ENCODE results near the gene S100A2. TPM values are rescaled to one million over a fixed set of nuclear protein-coding genes. Genes with fewer than 3 reads are reported as not detected.

Gene S100A2
- total RNA-seq, 1 donor from 2014 or later, result 0.75 TPM

DNA sequence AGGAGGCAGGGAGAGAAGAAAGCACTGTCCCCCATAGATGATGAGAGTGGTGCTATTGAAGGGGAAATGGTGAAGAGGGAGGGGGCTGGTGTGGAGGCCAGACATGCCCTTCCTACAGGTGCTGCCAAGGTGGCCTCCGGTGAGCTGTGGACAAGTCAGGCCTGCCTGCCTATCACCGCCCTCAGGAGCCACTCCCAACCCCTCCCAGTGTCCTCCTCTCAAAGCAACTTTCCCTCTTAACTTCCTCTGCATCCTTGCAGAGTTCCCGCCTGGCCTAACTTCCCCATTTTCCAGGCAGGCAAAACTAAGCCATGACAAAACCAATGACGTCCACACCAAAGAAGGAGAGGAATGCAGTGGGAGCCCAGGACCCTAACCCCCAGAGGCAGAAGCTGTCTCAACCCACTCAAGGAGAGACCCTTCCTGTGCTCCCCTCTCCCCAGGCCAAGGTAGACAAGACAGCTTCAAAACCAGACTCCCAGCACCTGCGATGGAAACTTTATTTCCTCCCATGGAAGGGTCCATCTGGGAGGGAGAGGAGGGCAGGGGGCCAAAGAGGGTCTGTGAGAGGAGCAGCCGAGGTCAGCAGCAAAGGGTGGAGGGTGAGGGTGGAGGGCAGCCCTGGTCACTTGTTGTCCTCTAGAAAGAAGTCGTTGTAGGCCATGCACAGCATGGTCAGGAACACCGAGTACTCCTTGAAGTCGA, 28.8 kb downstream of the S100A2 start:
- peaks cover 64% of the 10 kb centered on the region for H3K4me1 Mint-ChIP-seq (ENCODE audit: low read depth)
- H3K4me3 Mint-ChIP-seq (ENCODE audit: low read depth), result peak overlapping the region; percentile 90
- no peaks in the 10 kb centered on the region for H3K27me3 Mint-ChIP-seq (ENCODE audit: low read depth)
- intact Hi-C loops (cut with micrococcal nuclease), result loop anchor here (1.0 kb wide), 1 partner anchor 8 kb away; the partner anchor contains the start of gene S100A4
- H3K9me3 Mint-ChIP-seq, result no peaks in the 10 kb centered on the region
- peaks cover 27% of the 10 kb centered on the region for H3K36me3 Mint-ChIP-seq (ENCODE audit: low read depth)
- peak overlapping the region; percentile 97 for H3K27ac Mint-ChIP-seq
- no peak for DNase-seq (ENCODE audit: low spot score)

DNA sequence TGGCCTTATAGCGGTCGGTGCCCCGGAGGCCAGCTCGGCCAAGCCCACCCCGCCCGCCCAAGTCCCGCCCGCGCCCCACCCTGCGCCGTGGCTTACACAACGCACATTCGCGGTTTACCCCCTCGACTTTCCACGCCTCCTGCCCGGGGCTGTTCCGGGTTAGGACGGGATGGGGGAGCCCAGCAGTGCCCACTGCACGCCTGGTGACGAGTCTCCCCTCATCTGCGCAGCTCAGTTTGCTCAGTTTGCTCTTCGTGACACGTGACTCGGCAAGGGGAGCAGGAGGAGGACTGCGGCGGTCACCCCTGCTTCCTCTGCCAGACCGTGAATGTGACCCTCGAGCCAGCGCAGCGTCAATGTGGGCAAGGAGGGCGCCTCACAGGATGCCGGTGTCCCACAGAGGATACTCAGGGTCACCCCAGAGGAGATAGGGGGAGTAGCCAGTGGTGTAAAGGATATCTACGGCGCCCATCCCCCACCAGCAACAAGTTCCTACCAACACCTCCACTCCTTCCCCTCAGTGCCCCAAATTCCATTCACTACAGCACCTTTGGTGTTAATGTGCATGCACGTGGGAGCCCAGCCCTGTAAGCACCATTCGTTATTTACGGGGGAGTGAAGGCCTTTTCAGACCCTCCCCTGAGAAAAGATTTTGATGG, 29.5 kb downstream of the S100A2 start:
- H3K27ac Mint-ChIP-seq, result peak overlapping the region; percentile 97
- H3K36me3 Mint-ChIP-seq (ENCODE audit: low read depth), result peaks cover 24% of the 10 kb centered on the region
- no peaks in the 10 kb centered on the region for H3K27me3 Mint-ChIP-seq (ENCODE audit: low read depth)
- H3K4me1 Mint-ChIP-seq (ENCODE audit: low read depth), result peaks cover 64% of the 10 kb centered on the region
- no peaks in the 10 kb centered on the region for H3K9me3 Mint-ChIP-seq
- peak; percentile 81 for DNase-seq (ENCODE audit: low spot score)
- peak overlapping the region; percentile 90 for H3K4me3 Mint-ChIP-seq (ENCODE audit: low read depth)
- intact Hi-C loops (cut with micrococcal nuclease), result loop anchor here (1.0 kb wide), 1 partner anchor 9 kb away; the partner anchor contains the start of gene S100A4

DNA sequence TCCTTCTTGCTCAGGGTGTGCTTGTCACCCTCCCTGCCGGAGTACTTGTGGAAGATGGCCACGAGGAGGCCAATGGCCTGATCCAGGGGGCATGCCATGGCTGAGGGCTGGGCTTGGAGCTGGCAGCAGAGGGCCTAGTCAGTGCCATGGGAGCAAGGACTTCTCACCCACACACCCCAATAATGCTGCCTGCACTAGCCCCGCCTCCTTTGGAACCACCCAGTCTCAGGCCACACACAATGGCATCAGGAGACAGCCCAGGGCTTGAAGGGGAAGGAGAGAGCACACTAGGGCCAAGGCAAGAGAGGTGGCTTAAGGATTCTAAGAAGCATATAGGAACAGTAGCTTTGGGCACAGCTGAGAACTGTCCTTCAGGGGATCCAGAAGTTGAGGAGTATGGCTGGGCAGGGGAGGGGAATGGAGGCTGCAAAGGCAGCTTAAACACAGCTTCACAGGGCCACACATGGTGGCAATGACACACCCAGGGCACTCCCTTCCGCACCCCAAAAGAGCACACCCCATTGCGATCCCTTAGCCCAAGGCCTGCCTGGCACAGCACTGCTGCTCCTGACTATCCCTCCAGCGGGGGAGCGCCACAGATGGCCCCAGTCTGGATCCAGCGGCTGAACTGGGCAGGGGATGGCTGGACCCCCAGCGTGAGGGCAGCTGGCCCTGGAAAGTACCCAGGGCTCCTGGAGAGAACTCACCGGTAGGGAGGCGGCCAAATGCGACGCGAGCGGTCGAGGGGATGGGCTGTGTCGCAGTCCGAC, 30.2 kb downstream of the S100A2 start, which contains the start of gene S100A6:
S100A6 (minus strand) TSS at position 750 of the 770 bp plus-strand sequence; CDS start at position 98, 652 bp downstream.
- H3K9me3 Mint-ChIP-seq, result no peaks in the 10 kb centered on the region
- intact Hi-C loops (cut with micrococcal nuclease), result loop anchor here (1.0 kb wide), 1 partner anchor 10 kb away; the partner anchor contains the start of gene S100A4
- peak within 1 kb of the TSS; percentile 98 for H3K27ac Mint-ChIP-seq
- peak; percentile 52 for DNase-seq (ENCODE audit: low spot score)
- peaks cover 24% of the 10 kb centered on the region for H3K36me3 Mint-ChIP-seq (ENCODE audit: low read depth)
- H3K27me3 Mint-ChIP-seq (ENCODE audit: low read depth), result no peaks in the 10 kb centered on the region
- H3K4me3 Mint-ChIP-seq (ENCODE audit: low read depth), result peak within 1 kb of the TSS; percentile 93
- H3K4me1 Mint-ChIP-seq (ENCODE audit: low read depth), result peaks cover 62% of the 10 kb centered on the region

DNA sequence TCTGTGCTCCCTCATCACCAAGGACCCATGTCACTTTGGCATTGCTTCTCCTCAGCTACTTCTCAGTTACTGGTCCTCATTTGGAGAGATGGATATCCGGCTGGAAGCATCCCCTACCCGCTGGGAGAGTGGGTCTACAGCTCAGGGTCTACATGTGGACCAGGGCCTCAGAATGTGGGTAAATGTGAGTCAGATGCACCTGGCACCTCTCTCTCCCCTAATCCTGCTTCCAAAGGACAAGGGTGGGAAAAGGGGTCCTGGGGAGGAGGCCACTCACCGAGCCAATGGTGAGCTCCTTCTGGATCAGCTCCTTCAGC, 30.8 kb downstream of the S100A2 start:
- intact Hi-C loops (cut with micrococcal nuclease), result no loop called here
- Mint-ChIP-seq H3K9me3 (no peaks in the 10 kb centered on the region), H3K27ac (peak overlapping the region; percentile 98), H3K4me3 (ENCODE audit: low read depth) (peak overlapping the region; percentile 93), H3K36me3 (ENCODE audit: low read depth) (peaks cover 24% of the 10 kb centered on the region), H3K27me3 (ENCODE audit: low read depth) (no peaks in the 10 kb centered on the region), H3K4me1 (ENCODE audit: low read depth) (peaks cover 57% of the 10 kb centered on the region)
- no peak for DNase-seq (ENCODE audit: low spot score)

DNA sequence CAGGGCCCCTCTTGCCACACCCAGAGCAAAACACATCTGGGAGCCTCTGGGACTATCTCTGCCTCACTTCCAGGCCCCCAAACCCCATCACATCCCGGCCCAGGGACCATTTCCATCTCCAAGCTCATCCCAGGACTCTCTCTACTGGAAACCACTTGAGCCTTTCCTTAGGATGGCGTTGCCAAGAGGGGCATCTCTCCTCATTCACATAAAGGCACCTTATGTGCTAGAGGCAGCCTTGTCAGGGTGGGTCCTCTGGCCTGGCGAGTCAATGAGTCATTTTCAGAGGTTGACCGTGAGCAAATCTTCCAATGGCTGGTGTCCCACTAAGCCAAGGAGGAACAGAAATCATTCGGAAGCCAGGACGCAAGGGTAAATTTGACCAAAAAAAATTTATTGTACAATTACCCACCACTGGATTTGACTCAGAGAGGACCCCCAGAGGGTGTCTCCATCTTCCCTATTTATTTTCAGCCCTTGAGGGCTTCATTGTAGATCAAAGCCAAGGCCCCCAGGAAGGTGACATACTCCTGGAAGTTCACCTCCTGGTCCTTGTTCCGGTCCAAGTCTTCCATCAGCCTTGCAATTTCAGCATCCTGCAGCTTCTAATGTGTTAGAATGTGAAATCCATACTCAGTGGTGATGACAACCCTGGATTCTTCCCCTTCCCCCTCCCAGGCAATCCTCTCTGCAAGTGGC, 31.3 kb downstream of the S100A2 start:
- Mint-ChIP-seq H3K36me3 (ENCODE audit: low read depth) (peaks cover 24% of the 10 kb centered on the region), H3K27ac (peak overlapping the region; percentile 98), H3K4me1 (ENCODE audit: low read depth) (peaks cover 52% of the 10 kb centered on the region), H3K27me3 (ENCODE audit: low read depth) (no peaks in the 10 kb centered on the region), H3K4me3 (ENCODE audit: low read depth) (peak overlapping the region; percentile 93), H3K9me3 (no peaks in the 10 kb centered on the region)
- DNase-seq (ENCODE audit: low spot score), result no peak
- intact Hi-C loops (cut with micrococcal nuclease), result no loop called here

DNA sequence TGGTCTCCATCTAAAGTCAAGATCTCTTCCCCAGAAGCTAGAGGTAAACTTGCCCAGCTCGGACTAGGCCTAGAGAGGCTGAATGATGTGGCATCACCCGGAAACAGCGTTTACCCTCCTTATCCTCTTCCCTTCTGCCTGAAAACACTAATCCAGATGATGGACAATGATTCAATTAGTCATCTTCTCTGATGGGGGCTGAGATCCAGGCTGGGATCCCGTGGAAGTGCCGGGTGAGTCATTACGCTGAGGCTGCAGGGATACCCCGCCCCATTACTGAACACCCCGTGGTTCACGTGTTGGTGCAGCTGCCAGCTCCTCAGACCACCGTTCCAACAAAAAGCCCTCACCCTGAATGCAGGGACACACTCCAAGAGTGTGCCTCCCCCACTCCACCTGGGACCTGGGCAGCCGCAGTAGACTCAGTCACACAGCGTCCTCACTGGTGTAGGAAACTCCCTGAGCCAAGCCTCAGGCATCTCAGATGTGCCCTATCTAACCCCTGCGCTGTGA, 31.9 kb downstream of the S100A2 start:
- Mint-ChIP-seq H3K4me3 (ENCODE audit: low read depth) (peak overlapping the region; percentile 93), H3K36me3 (ENCODE audit: low read depth) (peaks cover 24% of the 10 kb centered on the region), H3K9me3 (no peaks in the 10 kb centered on the region), H3K27me3 (ENCODE audit: low read depth) (no peaks in the 10 kb centered on the region), H3K4me1 (ENCODE audit: low read depth) (peaks cover 51% of the 10 kb centered on the region), H3K27ac (peak overlapping the region; percentile 84)
- DNase-seq (ENCODE audit: low spot score), result no peak
- intact Hi-C loops (cut with micrococcal nuclease), result loop anchor here (1.0 to 2.0 kb wide), 5 partner anchors 21 to 101 kb away; partner anchors contain the start of genes CHTOP and S100A14

DNA sequence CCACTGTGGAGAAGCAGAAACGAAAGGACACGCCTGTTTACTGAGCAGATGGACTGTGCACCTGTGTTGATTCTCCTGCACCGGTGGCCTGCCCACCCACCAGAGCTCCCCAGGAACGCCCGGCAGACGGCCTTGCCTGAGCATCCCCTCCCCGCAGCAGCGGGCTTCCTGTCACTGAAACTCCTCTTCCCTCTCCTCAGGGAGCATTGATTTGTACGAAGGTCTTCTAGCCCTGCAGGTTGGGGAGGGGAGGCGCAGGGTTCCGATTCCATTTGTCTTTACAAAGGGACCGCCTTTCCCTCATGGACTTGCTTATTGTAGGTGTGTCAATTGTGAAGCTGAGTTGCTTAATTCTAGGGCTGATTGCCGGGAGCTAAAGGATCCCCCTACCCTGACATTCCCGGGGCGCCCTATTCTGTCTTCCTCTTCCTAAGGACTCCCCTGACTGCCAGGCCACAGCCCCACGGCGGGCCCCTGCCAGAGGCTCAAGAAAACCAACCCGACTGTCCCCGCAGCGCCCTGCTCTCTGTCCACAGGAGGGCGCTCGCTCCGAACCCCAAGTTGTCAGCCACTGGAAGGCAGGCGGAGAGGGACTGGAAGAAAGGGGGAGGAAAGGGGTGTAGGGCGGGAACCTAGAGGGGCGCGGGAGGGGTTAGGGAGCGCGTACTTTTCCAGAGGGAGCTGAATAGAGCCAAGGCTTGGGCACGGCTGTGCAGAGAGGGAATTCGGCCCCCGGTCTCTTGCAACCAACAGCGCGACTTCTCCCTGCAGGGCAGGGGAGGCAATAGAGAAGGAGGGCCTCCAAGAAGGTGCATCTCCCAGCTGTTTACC, 32.7 kb downstream of the S100A2 start:
- peak; percentile 76 for DNase-seq (ENCODE audit: low spot score)
- Mint-ChIP-seq H3K27me3 (ENCODE audit: low read depth) (no peaks in the 10 kb centered on the region), H3K4me3 (ENCODE audit: low read depth) (peak overlapping the region; percentile 93), H3K27ac (peak overlapping the region; percentile 84), H3K36me3 (ENCODE audit: low read depth) (peaks cover 24% of the 10 kb centered on the region), H3K9me3 (no peaks in the 10 kb centered on the region), H3K4me1 (ENCODE audit: low read depth) (peaks cover 51% of the 10 kb centered on the region)
- intact Hi-C loops (cut with micrococcal nuclease), result loop anchor here (1.0 to 2.0 kb wide), 5 partner anchors 20 to 102 kb away; partner anchors contain the start of genes CHTOP and S100A14

DNA sequence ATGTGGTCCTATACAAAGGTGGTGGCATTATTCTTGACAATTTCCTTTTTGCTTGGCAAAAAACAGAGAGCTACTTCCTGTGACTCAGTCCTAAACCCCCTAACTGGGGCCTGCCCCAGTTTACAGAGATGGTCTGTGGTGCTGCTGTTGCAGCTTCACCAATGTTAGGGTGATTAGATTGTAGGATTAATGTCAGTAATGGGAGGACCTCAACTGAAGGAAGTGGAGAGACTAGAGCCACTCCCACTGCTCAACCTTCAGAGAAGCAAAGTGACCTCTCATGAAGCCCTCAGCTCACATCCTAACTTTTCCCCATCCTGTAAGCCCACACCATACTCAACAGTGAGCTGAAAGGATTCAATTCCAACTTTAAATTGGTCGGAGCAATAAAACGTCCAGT, 33.5 kb downstream of the S100A2 start:
- H3K27me3 Mint-ChIP-seq (ENCODE audit: low read depth), result no peaks in the 10 kb centered on the region

DNA sequence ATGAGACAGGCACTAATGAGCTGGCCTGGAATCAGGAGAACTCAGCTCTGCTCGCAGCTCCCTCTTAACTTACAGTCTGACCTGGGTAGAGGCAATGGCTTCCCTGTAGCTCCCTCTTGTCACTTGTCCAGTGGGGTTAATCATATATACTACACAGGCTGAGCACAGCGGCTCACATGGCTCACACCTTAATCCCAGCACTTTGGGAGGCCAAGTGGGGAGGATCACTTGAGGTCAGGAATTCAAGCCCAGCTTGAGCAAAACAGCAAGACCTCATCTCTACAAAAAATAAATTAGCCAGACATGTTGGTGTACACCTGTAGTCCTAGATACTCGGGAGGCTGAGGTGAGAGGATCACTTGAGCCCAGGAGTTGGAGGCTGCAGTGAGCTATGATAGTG, 34.0 kb downstream of the S100A2 start:
- Mint-ChIP-seq H3K9me3 (no peaks in the 10 kb centered on the region), H3K27ac (peak overlapping the region; percentile 84), H3K4me1 (ENCODE audit: low read depth) (peaks cover 48% of the 10 kb centered on the region), H3K27me3 (ENCODE audit: low read depth) (no peaks in the 10 kb centered on the region), H3K4me3 (ENCODE audit: low read depth) (no peak overlapping the region), H3K36me3 (ENCODE audit: low read depth) (peaks cover 24% of the 10 kb centered on the region)
- intact Hi-C loops (cut with micrococcal nuclease), result loop anchor here (2.0 kb wide), 4 partner anchors 19 to 103 kb away; partner anchors contain the start of genes CHTOP and S100A14
- DNase-seq (ENCODE audit: low spot score), result no peak

More for the DNA sequence above, 33.5 kb downstream of the S100A2 start:
- peak; percentile 45 for DNase-seq (ENCODE audit: low spot score)
- intact Hi-C loops (cut with micrococcal nuclease), result loop anchor here (2.0 kb wide), 4 partner anchors 19 to 103 kb away; partner anchors contain the start of genes CHTOP and S100A14
- H3K4me1 Mint-ChIP-seq (ENCODE audit: low read depth), result peaks cover 51% of the 10 kb centered on the region
- peak overlapping the region; percentile 84 for H3K27ac Mint-ChIP-seq
- H3K9me3 Mint-ChIP-seq, result no peaks in the 10 kb centered on the region
- H3K36me3 Mint-ChIP-seq (ENCODE audit: low read depth), result peaks cover 24% of the 10 kb centered on the region
- H3K4me3 Mint-ChIP-seq (ENCODE audit: low read depth), result peak overlapping the region; percentile 93

DNA sequence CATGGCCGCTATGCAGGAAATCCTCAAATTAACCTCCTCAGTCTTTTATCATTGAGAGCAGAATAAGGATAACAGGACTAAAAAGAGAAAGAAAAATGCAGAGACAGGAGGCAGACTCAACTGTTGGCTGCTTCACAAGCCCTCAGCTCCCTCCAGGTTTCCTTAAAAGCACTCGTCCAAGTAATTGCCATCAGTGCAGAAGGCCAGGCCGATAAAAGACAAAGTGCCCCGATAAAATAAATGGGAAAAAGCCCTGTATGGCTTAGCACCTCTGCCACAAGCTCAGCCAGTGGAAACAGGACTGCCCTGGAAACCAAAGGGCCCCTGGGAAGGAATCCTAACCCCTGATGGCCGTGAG, 38.0 kb downstream of the S100A2 start:
- DNase-seq (ENCODE audit: low spot score), result no peak
- H3K27ac Mint-ChIP-seq, result no peak overlapping the region
- H3K9me3 Mint-ChIP-seq, result no peaks in the 10 kb centered on the region
- intact Hi-C loops (cut with micrococcal nuclease), result no loop called here
- no peaks in the 10 kb centered on the region for H3K27me3 Mint-ChIP-seq (ENCODE audit: low read depth)
- peaks cover 3% of the 10 kb centered on the region for H3K36me3 Mint-ChIP-seq (ENCODE audit: low read depth)
- peaks cover 22% of the 10 kb centered on the region for H3K4me1 Mint-ChIP-seq (ENCODE audit: low read depth)
- H3K4me3 Mint-ChIP-seq (ENCODE audit: low read depth), result no peak overlapping the region

DNA sequence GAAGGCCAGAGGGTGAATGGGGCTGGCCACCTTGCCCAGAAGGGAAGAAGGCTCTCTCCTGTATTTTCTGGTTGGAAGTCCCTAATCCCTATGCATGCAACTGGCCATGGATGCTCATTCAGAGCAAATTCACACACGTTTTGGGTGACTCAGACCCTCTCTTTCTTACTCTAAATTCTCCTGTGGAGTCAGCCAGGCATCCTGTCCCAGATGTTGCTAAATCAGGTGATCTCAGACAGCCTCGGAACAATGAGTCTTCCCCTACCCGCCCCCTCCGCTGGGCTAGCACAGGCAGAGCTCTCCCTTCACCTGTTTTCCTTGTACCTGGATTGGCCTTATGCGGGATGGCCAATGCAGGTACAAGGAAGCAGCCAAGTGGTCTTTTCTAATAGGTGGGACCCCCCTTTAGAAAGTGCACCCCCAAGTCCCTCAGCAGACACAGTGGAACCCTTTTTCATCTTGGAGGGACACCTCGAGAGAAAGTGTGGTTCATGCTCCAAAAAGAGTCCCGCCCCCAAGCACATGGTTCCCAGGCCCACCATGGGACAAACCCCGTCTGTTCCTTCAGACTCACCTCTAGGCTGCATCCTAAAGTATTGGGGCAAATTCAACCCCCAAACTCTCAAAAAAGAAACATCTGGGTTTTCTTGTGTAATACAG, 38.5 kb downstream of the S100A2 start:
- DNase-seq (ENCODE audit: low spot score), result no peak
- H3K4me3 Mint-ChIP-seq (ENCODE audit: low read depth), result no peak overlapping the region
- no peaks in the 10 kb centered on the region for H3K9me3 Mint-ChIP-seq
- intact Hi-C loops (cut with micrococcal nuclease), result no loop called here
- H3K4me1 Mint-ChIP-seq (ENCODE audit: low read depth), result peaks cover 19% of the 10 kb centered on the region
- no peaks in the 10 kb centered on the region for H3K27me3 Mint-ChIP-seq (ENCODE audit: low read depth)
- no peaks in the 10 kb centered on the region for H3K36me3 Mint-ChIP-seq (ENCODE audit: low read depth)
- no peak overlapping the region for H3K27ac Mint-ChIP-seq
